ENCODE results near the gene ARHGAP9. TPM values are rescaled to one million over a fixed set of nuclear protein-coding genes. Genes with fewer than 3 reads are reported as not detected.

ARHGAP9 gene
- total RNA-seq, 2 experiments from 2014 or later, result 354 to 370 TPM

GRCh38 chr12:57522887-57523705, 43.4 kb upstream of the ARHGAP9 start:
- ChIA-PET CTCF (interaction anchor here (1.4 kb wide), 1 partner anchor 60 kb away, joined by 3 read pairs; no protein-coding TSS in a partner anchor), POLR2A (interaction anchor here (0.6 to 2.1 kb wide), 3 partner anchors 23 to 395 kb away, joined by 3 to 11 read pairs (median 3); partner anchors contain the start of gene DCTN2)
- H3K36me3 ChIP-seq (ENCODE audit: insufficient read depth, low read length), result peaks cover 41% of the 10 kb centered on the region
- H3K4me1 Mint-ChIP-seq (ENCODE audit: low read depth), result peaks cover 56% of the 10 kb centered on the region
- H3K27ac ChIP-seq (ENCODE audit: low read depth in 1 of 2, low read length in 2 of 2), result peak overlapping the region; percentile 71
- no peaks in the 10 kb centered on the region for H3K9me3 Mint-ChIP-seq
- TF ChIP-seq CTCF (IDR thresholded peaks at IDR 0.05), result no peak
- peak overlapping the region; percentile 95 for H3K4me3 Mint-ChIP-seq
- H3K27ac Mint-ChIP-seq, result peak overlapping the region; percentile 100
- peak overlapping the region; percentile 67 for H3K4me3 ChIP-seq (ENCODE audit: low read length)
- H3K27me3 ChIP-seq (ENCODE audit: control insufficient read depth in 1 of 2, insufficient read depth in 2 of 2, low read length in 2 of 2), result no peaks in the 10 kb centered on the region
- DNase-seq (peak in 12 of 14 experiments; percentile 16 to 80 (median 44)), ATAC-seq (ENCODE audit: poor library complexity) (no peak)
- H3K36me3 Mint-ChIP-seq (ENCODE audit: low read depth), result peaks cover 74% of the 10 kb centered on the region
- peaks cover 75% of the 10 kb centered on the region for H3K4me1 ChIP-seq (ENCODE audit: insufficient read depth, low read length)
- intact Hi-C loops (cut with DNase I, micrococcal nuclease), result loop anchor here (1.0 to 5.0 kb wide), 4 partner anchors 22 to 419 kb away; partner anchors contain the start of genes ATP23 (in 1 of the 2), CDK4 (in 1 of the 2) and DCTN2 (in 1 of the 2)
- no peaks in the 10 kb centered on the region for H3K9me3 ChIP-seq (ENCODE audit: control insufficient read depth in 1 of 2, insufficient read depth in 1 of 2, low read length in 2 of 2)
- no peaks in the 10 kb centered on the region for H3K27me3 Mint-ChIP-seq

GRCh38 chr12:57522011-57522886, 42.6 kb upstream of the ARHGAP9 start, which contains the start of gene MBD6:
MBD6 (plus strand) TSS chr12:57522824; CDS start chr12:57524304, 1,480 bp downstream.
- Histone ChIP-seq H3K36me3 (ENCODE audit: insufficient read depth, low read length) (peaks cover 40% of the 10 kb centered on the region), H3K27ac (ENCODE audit: low read depth in 1 of 2, low read length in 2 of 2) (peak within 1 kb of the TSS; percentile 96 to 97), H3K27me3 (ENCODE audit: control insufficient read depth in 1 of 2, insufficient read depth in 2 of 2, low read length in 2 of 2) (no peaks in the 10 kb centered on the region), H3K4me1 (ENCODE audit: insufficient read depth, low read length) (peaks cover 79% of the 10 kb centered on the region), H3K4me3 (ENCODE audit: low read length) (peak within 1 kb of the TSS; percentile 67), H3K9me3 (ENCODE audit: control insufficient read depth in 1 of 2, insufficient read depth in 1 of 2, low read length in 2 of 2) (no peaks in the 10 kb centered on the region)
- Mint-ChIP-seq H3K27me3 (no peaks in the 10 kb centered on the region), H3K4me3 (peak within 1 kb of the TSS; percentile 95), H3K9me3 (no peaks in the 10 kb centered on the region), H3K4me1 (ENCODE audit: low read depth) (peaks cover 63% of the 10 kb centered on the region), H3K36me3 (ENCODE audit: low read depth) (peaks cover 75% of the 10 kb centered on the region), H3K27ac (peak within 1 kb of the TSS; percentile 100)
- peak; percentile 16 for TF ChIP-seq CTCF (IDR thresholded peaks at IDR 0.05)
- ChIA-PET POLR2A (interaction anchor here (0.6 kb wide), 1 partner anchor 394 kb away, joined by 3 read pairs; no protein-coding TSS in a partner anchor), CTCF (no interaction called here)
- DNase-seq, result peak; percentile 78 to 96 (median 89)
- intact Hi-C loops (cut with DNase I, micrococcal nuclease), result loop anchor here (2.0 to 5.0 kb wide), 3 partner anchors 25 to 420 kb away; partner anchors contain the start of genes ATP23 (in 1 of the 2), CDK4 (in 1 of the 2) and DCTN2 (in 1 of the 2)
- ATAC-seq (ENCODE audit: poor library complexity), result peak; percentile 39
